GM12878 (cell line): ENCODE measurements around the gene ASAH2B. TPM values are rescaled to one million over a fixed set of nuclear protein-coding genes. Genes with fewer than 3 reads are reported as not detected.

Experiments
- ATAC-seq: fragments of 200-7000 bp; cut with Tn5 transposase; 3 replicates; pipeline ENCODE4 v1.9.1; 2020; ENCODE audit warnings: mild to moderate bottlenecking, moderate library complexity
- Bru-seq: library from RNA; stranded (reverse); fragments of 400-500 nt; gene quantifications from one replicate; lab custom pipeline; 2021; lab: Mats Ljungman, UMichigan
- BruChase-seq, 2 experiments: library from RNA; stranded (reverse); fragments of 400-500 nt; gene quantifications; one replicate each; lab custom pipeline; 2021; lab: Mats Ljungman, UMichigan
- BruUV-seq: library from RNA; stranded (reverse); fragments of 400-500 nt; replicated peaks from 2 replicates; lab custom pipeline; 2021; lab: Mats Ljungman, UMichigan
- CTCF ChIA-PET: fragments of 300-600 bp; sonication (Branson Sonifier 250); formaldehyde crosslinking; extraction: SDS; loops from one replicate; lab custom pipeline; 2021; ENCODE audit warnings: inconsistent platforms; lab: Yijun Ruan, JAX
- POLR2A ChIA-PET: fragments of 350-600 bp; formaldehyde crosslinking; extraction: SDS; loops from one replicate; lab custom pipeline; 2021; ENCODE audit warnings: inconsistent platforms; lab: Charles Lee
- RAD21 ChIA-PET: fragments of 300-600 bp; sonication (Branson Sonifier 250); formaldehyde crosslinking; loops from one replicate; lab custom pipeline; 2023; ENCODE audit warnings: antibody characterized with exemption; ENCODE audit not compliant: unreplicated experiment; lab: Charles Lee
- SMC1A ChIA-PET: fragments of 300-600 bp; sonication (Branson Sonifier 250); formaldehyde crosslinking; loops from one replicate; lab custom pipeline; 2023; ENCODE audit not compliant: unreplicated experiment, uncharacterized antibody; lab: Charles Lee
- DNase-seq: peaks from one replicate; pipeline ENCODE4 v3.0.0-alpha.2; 2011; ENCODE audit warnings: low read depth, low spot score
- FAIRE-seq: peaks from 3 replicates; lab custom pipeline; 2011; peaks lifted over from hg19 to GRCh38; lab: Jason Lieb, UNC
- H2AFZ ChIP-seq: 2 replicates; pipeline ENCODE4 v1.6.0; 2011; ENCODE audit warnings: low read depth, low read length, control low read depth; ENCODE audit not compliant: control insufficient read depth
- H3K27ac ChIP-seq: 2 replicates; pipeline ENCODE4 v1.5.1; 2011; ENCODE audit warnings: control low read depth; ENCODE audit not compliant: control insufficient read depth, insufficient read depth
- H3K27me3 ChIP-seq, 2 experiments: replicated peaks in 1 of 2; 2 replicates each; pipeline versions ENCODE4 v1.6.0 to v1.6.1; 2011; ENCODE audit warnings: low read length in 1 of 2; ENCODE audit not compliant: control insufficient read depth in 2 of 2, insufficient read depth in 2 of 2
- H3K36me3 ChIP-seq, 2 experiments: 2 replicates each; pipeline ENCODE4 v1.5.1; 2011; ENCODE audit warnings: low read length in 1 of 2; ENCODE audit not compliant: control insufficient read depth in 2 of 2, insufficient read depth in 2 of 2
- H3K4me1 ChIP-seq: 2 replicates; pipeline ENCODE4 v1.6.1; 2011; ENCODE audit warnings: mild to moderate bottlenecking, low read length, moderate library complexity, mixed read lengths; ENCODE audit not compliant: control insufficient read depth, insufficient read depth
- H3K4me2 ChIP-seq: 2 replicates; pipeline ENCODE4 v1.6.0; 2011; ENCODE audit warnings: control low read depth; ENCODE audit not compliant: control insufficient read depth, insufficient read depth
- H3K4me3 ChIP-seq: fragments of 200-600 bp; sonication (generic); 2 replicates; pipeline ENCODE4 v1.5.1; 2016
- H3K79me2 ChIP-seq: 2 replicates; pipeline ENCODE4 v1.6.0; 2011; ENCODE audit warnings: low read length; ENCODE audit not compliant: control insufficient read depth, insufficient read depth
- H3K9ac ChIP-seq: 2 replicates; pipeline ENCODE4 v1.8.0; 2011; ENCODE audit warnings: low read length, control low read depth, mixed read lengths; ENCODE audit not compliant: control insufficient read depth, insufficient read depth
- H3K9me3 ChIP-seq: replicated peaks from 3 replicates; pipeline ENCODE4 v1.5.1; 2011; ENCODE audit warnings: mild to moderate bottlenecking, low read length; ENCODE audit not compliant: control insufficient read depth, insufficient read depth
- H4K20me1 ChIP-seq: 2 replicates; pipeline ENCODE4 v1.6.0; 2011; ENCODE audit not compliant: control insufficient read depth, insufficient read depth
- ASH2L ChIP-seq: fragments of 300-600, 200-600 bp; sonication (generic); IDR thresholded peaks from 2 replicates; pipeline ENCODE4 v1.6.1; 2017; ENCODE audit warnings: low read depth, mild to moderate bottlenecking, borderline replicate concordance
- BACH1 ChIP-seq: fragments of 450-650 bp; IDR thresholded peaks from 2 replicates; pipeline ENCODE4 v1.6.1; 2017; ENCODE audit warnings: mild to moderate bottlenecking, borderline replicate concordance
- IKZF1 ChIP-seq: fragments of 450-650 bp; conservative IDR thresholded peaks from 2 replicates; pipeline ENCODE4 v1.6.1; 2017; ENCODE audit warnings: antibody characterized with exemption, mild to moderate bottlenecking
- KDM1A ChIP-seq: fragments of 200-600 bp; sonication (generic); IDR thresholded peaks from 2 replicates; pipeline ENCODE4 v1.6.1; 2016; ENCODE audit warnings: borderline replicate concordance
- RAD21 ChIP-seq: IDR thresholded peaks from 2 replicates; pipeline ENCODE4 v1.6.1; 2011; ENCODE audit warnings: mild to moderate bottlenecking, low read depth, low read length, moderate library complexity; ENCODE audit not compliant: insufficient read depth
- SMAD1 ChIP-seq: fragments of 450-650 bp; IDR thresholded peaks from 2 replicates; pipeline ENCODE4 v1.6.1; 2018; ENCODE audit warnings: mild to moderate bottlenecking, low read depth; ENCODE audit not compliant: partially characterized antibody
- WGBS: methylation state at CpG from one replicate; pipeline ENCODE4 v1.1.6; 2016; ENCODE audit warnings: low lambda C conversion rate; ENCODE audit not compliant: insufficient replicate concordance, insufficient coverage; ENCODE audit errors: missing lambda C conversion rate; 5-methylcytosine and 5-hydroxymethylcytosine counted together
- in situ Hi-C: fragments of 300-500 bp; cut with MboI; formaldehyde crosslinking; loops from 9 replicates; pipeline ENCODE4 v1.14.3; 2018; ENCODE audit warnings: mixed read lengths
- intact Hi-C: fragments of 100-400 bp; cut with micrococcal nuclease; formaldehyde crosslinking; loops from one replicate; pipeline ENCODE4 v1.14.2; 2022; ENCODE audit not compliant: unreplicated experiment
- long read RNA-seq, 2 experiments: library from polyadenylated mRNA; unstranded; transcript quantifications; one replicate each; pipeline ENCODE4 v2.0.0, GENCODE V29; 2019 to 2020
- polyA minus RNA-seq, 3 experiments: library from RNA; depleted of rRNA, polyadenylated mRNA; stranded (reverse); fragments of >200 nt; gene quantifications; 2 replicates each; pipeline ENCODE4 v1.2.3, GENCODE V29; 2011
- polyA plus RNA-seq, 11 experiments: library from polyadenylated mRNA; depleted of rRNA in 4 of 11; unstranded in 6 of 11; stranded (reverse) in 5 of 11; fragments of >200 nt; fragmentation: Nextera tagmentation in 4 of 11; fragmentation: Illumina TruSeq in 1 of 11; extraction: Ambion mirVana in 4 of 11; extraction: Trizol in 1 of 11; gene quantifications; 1 replicate in 1 of 11; 2 replicates in 10 of 11; pipeline versions ENCODE4 v1.2.1 to v1.2.3, GENCODE V29; 2011 to 2016; ENCODE audit warnings: inconsistent platforms in 2 of 11, missing spikeins in 2 of 11, low read depth in 1 of 11
- total RNA-seq, 4 experiments: library from RNA; depleted of rRNA in 3 of 4; stranded (reverse); fragments of >200 nt in 3 of 4; fragmentation: Illumina TruSeq in 1 of 4; extraction: Trizol in 1 of 4; gene quantifications; 2 replicates each; pipeline versions ENCODE4 v1.2.1 to v1.2.3, GENCODE V29; 2013 to 2021
- TF ChIP-seq, protein P1 (sequence below): fragments of 450-650 bp; formaldehyde crosslinking; IDR thresholded peaks from 2 replicates; pipeline ENCODE4 v1.5.0; 2022; ENCODE audit warnings: mild to moderate bottlenecking, missing genetic modification characterization
- TF ChIP-seq, protein P2 (sequence below): fragments of 450-650 bp; IDR thresholded peaks from 2 replicates; pipeline ENCODE4 v1.6.1; 2017; ENCODE audit warnings: antibody characterized with exemption, mild to moderate bottlenecking, moderate library complexity
- TF ChIP-seq, protein P3 (sequence below): fragments of 450-650 bp; IDR thresholded peaks from 2 replicates; pipeline ENCODE4 v1.6.1; 2017; ENCODE audit warnings: mild to moderate bottlenecking

ASAH2B gene
- 5.9 and 6.0 TPM in 2 replicates for total RNA-seq (2013; cell fraction: nucleolus; rRNA removed)
- total RNA-seq (2014; rRNA removed) (1.6 and 1.9 TPM in 2 replicates), total RNA-seq (2014; rRNA removed; fragmentation: Illumina TruSeq; extraction: Trizol) (2.0 and 2.6 TPM in 2 replicates), total RNA-seq (2021) (2.2 TPM in 2 replicates), polyA plus RNA-seq (2011; rRNA removed) (4.5 and 5.0 TPM in 2 replicates), polyA plus RNA-seq (2014; fragmentation: Illumina TruSeq; extraction: Trizol) (3.3 and 4.9 TPM in 2 replicates), polyA plus RNA-seq (2014; fragmentation: Nextera tagmentation; extraction: Ambion mirVana) (1 to 10 TPM; 2.4 to 2.8 TPM), polyA plus RNA-seq (2014; rRNA removed) (3.6 and 3.9 TPM in 2 replicates), polyA plus RNA-seq (2016; fragmentation: Nextera tagmentation; extraction: Ambion mirVana) (1 to 10 TPM; 3.1 to 5.4 TPM), polyA minus RNA-seq (2011; rRNA and poly(A)+ RNA removed) (1.5 and 1.7 TPM in 2 replicates), Bru-seq, nascent RNA (percentile 54 among the genes with signal in this experiment), BruChase-seq, experiment 1, labeled RNA remaining after a 6-hour chase (percentile 46 among the genes with signal in this experiment), BruChase-seq, experiment 2, labeled RNA remaining after a 2-hour chase (percentile 54 among the genes with signal in this experiment)
- polyA plus RNA-seq (2011; ENCODE audit: low read depth): 1.7 TPM
- 1.9 and 3.8 TPM in 2 replicates for polyA plus RNA-seq (2011; cell fraction: cytosol; rRNA removed)
- polyA plus RNA-seq (2011; cell fraction: nucleus; rRNA removed): 2.8 and 3.2 TPM in 2 replicates
- polyA plus RNA-seq (2012): 2.1 and 3.8 TPM in 2 replicates
- 0.42 TPM in 1 of 2 replicates, not detected in the other for polyA minus RNA-seq (2011; cell fraction: cytosol; rRNA and poly(A)+ RNA removed)
- polyA minus RNA-seq (2011; cell fraction: nucleus; rRNA and poly(A)+ RNA removed): 2.9 and 4.3 TPM in 2 replicates
- long read RNA-seq, experiment 1, full-length matches to known transcripts: 4 of 5 reads
- long read RNA-seq, experiment 1, partial matches to known transcripts: 0 of 5 reads
- long read RNA-seq, experiment 1, other reads (novel, unspliced or antisense): 1 of 5 reads
- long read RNA-seq, experiment 2, full-length matches to known transcripts: 18 of 32 reads
- long read RNA-seq, experiment 2, partial matches to known transcripts: 3 of 32 reads
- long read RNA-seq, experiment 2, other reads (novel, unspliced or antisense): 11 of 32 reads

DNA sequence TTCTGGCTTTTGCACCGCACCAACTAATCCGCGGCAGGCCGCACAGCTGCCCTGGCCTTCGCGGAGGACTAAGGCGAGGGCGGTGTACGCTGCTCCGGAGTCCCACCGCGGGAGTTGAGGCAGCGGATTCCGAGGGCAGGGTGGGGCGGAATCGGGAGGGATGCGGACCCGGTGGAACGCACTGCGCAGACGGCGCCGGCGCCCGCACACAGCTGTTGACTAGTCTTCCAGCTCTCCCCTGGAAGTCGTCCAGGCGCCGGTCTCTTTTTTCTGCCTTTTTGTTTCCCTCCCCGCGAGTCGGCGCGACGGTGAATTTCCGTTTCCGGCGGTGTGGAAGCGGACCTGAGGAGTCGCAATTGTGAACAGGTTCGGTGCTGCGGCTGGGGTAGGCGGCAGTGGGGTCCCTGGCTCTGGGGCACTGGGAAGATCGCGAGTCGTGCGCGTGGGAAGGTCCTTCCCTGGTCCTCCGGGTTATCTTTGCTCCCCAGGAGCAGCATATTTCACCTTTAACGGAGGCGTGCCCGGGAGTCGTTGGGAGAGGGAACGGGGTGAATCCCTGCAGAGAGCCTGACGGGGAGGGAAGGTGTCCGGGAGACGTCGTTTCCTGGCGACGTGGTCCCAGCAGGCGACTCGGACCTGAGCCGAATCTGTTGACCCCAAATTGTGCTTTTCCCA is at the start of gene ASAH2B:
ASAH2B (plus strand) TSS at position 319 of the 675 bp plus-strand sequence. CDS start 5,195 bp downstream, outside the sequence.
- ChIA-PET POLR2A (interaction anchor here (0.6 kb wide), 1 partner anchor 523 kb away, joined by 3 read pairs; no protein-coding TSS in a partner anchor), RAD21 (interaction anchor here (0.9 to 1.1 kb wide), 2 partner anchors 79 to 464 kb away, joined by 3 read pairs; no protein-coding TSS in a partner anchor), SMC1A (interaction anchor here (0.6 to 0.8 kb wide), 2 partner anchors 149 to 866 kb away, joined by 3 read pairs; no protein-coding TSS in a partner anchor), CTCF (interaction anchor here (1.0 to 1.4 kb wide), 3 partner anchors 80 to 208 kb away, joined by 3 to 6 read pairs (median 3); no protein-coding TSS in a partner anchor)
- intact Hi-C loops: no loop called here
- WGBS: under 1% methylated on average over 61 of the region's 62 CpGs
- Histone ChIP-seq H3K79me2 (no peaks in the 10 kb centered on the region), H3K4me2 (peak within 1 kb of the TSS; percentile 89), H3K9ac (peak within 1 kb of the TSS; percentile 68), H3K9me3 (no peaks in the 10 kb centered on the region), H2AFZ (peak within 1 kb of the TSS; percentile 97), H3K27ac (peak within 1 kb of the TSS; percentile 46), H3K36me3 (no peaks in the 10 kb centered on the region), H3K4me3 (peak within 1 kb of the TSS; percentile 88), H3K4me1 (peaks cover 3% of the 10 kb centered on the region; the same call in 1 of the 2 replicates), H4K20me1 (no peaks in the 10 kb centered on the region), H3K27me3 (no peaks in the 10 kb centered on the region)
- peak; percentile 87 for ATAC-seq
- in situ Hi-C loops: no loop called here
- DNase-seq: peak; percentile 16
- BruUV-seq: no TSS peak
- no peak for FAIRE-seq
- TF ChIP-seq SMAD1: no peak
- TF ChIP-seq ASH2L: no peak
- TF ChIP-seq RAD21: no peak
- TF ChIP-seq IKZF1: peak; percentile 71
- TF ChIP-seq BACH1: no peak
- TF ChIP-seq, protein P1, sequence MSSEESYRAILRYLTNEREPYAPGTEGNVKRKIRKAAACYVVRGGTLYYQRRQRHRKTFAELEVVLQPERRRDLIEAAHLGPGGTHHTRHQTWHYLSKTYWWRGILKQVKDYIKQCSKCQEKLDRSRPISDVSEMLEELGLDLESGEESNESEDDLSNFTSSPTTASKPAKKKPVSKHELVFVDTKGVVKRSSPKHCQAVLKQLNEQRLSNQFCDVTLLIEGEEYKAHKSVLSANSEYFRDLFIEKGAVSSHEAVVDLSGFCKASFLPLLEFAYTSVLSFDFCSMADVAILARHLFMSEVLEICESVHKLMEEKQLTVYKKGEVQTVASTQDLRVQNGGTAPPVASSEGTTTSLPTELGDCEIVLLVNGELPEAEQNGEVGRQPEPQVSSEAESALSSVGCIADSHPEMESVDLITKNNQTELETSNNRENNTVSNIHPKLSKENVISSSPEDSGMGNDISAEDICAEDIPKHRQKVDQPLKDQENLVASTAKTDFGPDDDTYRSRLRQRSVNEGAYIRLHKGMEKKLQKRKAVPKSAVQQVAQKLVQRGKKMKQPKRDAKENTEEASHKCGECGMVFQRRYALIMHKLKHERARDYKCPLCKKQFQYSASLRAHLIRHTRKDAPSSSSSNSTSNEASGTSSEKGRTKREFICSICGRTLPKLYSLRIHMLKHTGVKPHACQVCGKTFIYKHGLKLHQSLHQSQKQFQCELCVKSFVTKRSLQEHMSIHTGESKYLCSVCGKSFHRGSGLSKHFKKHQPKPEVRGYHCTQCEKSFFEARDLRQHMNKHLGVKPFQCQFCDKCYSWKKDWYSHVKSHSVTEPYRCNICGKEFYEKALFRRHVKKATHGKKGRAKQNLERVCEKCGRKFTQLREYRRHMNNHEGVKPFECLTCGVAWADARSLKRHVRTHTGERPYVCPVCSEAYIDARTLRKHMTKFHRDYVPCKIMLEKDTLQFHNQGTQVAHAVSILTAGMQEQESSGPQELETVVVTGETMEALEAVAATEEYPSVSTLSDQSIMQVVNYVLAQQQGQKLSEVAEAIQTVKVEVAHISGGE (CRISPR knock-in tag): peak; percentile 67
- TF ChIP-seq, protein P2, sequence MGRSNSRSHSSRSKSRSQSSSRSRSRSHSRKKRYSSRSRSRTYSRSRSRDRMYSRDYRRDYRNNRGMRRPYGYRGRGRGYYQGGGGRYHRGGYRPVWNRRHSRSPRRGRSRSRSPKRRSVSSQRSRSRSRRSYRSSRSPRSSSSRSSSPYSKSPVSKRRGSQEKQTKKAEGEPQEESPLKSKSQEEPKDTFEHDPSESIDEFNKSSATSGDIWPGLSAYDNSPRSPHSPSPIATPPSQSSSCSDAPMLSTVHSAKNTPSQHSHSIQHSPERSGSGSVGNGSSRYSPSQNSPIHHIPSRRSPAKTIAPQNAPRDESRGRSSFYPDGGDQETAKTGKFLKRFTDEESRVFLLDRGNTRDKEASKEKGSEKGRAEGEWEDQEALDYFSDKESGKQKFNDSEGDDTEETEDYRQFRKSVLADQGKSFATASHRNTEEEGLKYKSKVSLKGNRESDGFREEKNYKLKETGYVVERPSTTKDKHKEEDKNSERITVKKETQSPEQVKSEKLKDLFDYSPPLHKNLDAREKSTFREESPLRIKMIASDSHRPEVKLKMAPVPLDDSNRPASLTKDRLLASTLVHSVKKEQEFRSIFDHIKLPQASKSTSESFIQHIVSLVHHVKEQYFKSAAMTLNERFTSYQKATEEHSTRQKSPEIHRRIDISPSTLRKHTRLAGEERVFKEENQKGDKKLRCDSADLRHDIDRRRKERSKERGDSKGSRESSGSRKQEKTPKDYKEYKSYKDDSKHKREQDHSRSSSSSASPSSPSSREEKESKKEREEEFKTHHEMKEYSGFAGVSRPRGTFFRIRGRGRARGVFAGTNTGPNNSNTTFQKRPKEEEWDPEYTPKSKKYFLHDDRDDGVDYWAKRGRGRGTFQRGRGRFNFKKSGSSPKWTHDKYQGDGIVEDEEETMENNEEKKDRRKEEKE: no peak
- TF ChIP-seq, protein P3, sequence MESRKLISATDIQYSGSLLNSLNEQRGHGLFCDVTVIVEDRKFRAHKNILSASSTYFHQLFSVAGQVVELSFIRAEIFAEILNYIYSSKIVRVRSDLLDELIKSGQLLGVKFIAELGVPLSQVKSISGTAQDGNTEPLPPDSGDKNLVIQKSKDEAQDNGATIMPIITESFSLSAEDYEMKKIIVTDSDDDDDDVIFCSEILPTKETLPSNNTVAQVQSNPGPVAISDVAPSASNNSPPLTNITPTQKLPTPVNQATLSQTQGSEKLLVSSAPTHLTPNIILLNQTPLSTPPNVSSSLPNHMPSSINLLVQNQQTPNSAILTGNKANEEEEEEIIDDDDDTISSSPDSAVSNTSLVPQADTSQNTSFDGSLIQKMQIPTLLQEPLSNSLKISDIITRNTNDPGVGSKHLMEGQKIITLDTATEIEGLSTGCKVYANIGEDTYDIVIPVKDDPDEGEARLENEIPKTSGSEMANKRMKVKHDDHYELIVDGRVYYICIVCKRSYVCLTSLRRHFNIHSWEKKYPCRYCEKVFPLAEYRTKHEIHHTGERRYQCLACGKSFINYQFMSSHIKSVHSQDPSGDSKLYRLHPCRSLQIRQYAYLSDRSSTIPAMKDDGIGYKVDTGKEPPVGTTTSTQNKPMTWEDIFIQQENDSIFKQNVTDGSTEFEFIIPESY: no peak
- no peak for TF ChIP-seq KDM1A
